GM21723 (cell line): ENCODE measurements around the gene TUBB4B.

Source experiments
- ATAC-seq: cut with Tn5 transposase; IDR thresholded peaks from one replicate; pipeline ENCODE4 v1.9.1; 2021; ENCODE audit warnings: mild to moderate bottlenecking, moderate library complexity; ENCODE audit not compliant: unreplicated experiment

TUBB4B gene

DNA sequence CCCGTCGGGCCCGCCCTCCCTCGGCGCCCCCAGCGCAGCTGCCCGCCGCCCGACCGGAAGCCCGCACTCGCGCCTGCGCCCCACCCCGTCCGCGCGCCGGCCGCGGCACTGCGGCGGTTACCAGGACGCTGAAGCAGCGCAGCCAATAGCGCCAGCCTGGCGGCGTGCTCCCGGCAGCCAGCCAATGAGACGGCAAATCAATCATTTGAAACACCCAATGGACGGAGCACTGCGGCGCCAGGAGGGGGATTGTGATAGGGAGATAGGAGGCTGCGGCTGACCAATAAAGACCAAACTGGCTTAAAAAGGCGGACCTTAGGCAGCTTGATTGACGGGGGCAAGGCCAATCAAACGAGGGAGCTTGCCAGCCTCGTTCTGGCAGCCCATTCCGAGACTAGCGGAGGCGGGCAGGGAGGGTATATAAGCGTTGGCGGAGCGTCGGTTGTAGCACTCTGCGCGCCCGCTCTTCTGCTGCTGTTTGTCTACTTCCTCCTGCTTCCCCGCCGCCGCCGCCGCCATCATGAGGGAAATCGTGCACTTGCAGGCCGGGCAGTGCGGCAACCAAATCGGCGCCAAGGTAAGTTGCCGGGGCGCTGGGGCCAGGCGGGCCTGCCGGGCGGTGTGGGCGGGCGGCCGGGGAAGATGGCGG, at the start of gene TUBB4B:
Gene TUBB4B (plus strand): TSS at position 447 of the 649 bp plus-strand sequence. CDS start 74 bp downstream, at position 521.
- ATAC-seq = peak; percentile 71

- no peak for ATAC-seq
Measured at GRCh38 chr9:137191691-137192447, 49.2 kb upstream of the TUBB4B start.

DNA sequence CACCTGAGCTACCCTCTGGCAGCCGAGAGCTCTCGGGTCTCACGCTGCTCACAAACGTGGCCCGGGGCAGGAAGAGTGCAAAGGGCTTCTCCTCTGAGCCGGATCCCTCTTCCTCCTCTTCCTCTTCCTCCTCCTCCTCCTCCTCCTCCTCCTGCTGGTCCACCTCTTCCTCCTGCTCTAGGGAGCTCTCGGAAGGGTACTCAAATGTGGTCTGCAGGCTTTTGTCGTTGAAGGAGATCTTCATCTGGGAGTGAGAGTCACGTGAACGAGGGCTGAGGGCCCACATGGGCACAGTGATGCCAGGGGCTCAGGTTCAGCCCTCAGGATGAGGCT, 48.7 kb upstream of the TUBB4B start:
- no peak for ATAC-seq

- ATAC-seq = no peak
Measured at GRCh38 chr9:137192859-137193258, 48.2 kb upstream of the TUBB4B start.

DNA sequence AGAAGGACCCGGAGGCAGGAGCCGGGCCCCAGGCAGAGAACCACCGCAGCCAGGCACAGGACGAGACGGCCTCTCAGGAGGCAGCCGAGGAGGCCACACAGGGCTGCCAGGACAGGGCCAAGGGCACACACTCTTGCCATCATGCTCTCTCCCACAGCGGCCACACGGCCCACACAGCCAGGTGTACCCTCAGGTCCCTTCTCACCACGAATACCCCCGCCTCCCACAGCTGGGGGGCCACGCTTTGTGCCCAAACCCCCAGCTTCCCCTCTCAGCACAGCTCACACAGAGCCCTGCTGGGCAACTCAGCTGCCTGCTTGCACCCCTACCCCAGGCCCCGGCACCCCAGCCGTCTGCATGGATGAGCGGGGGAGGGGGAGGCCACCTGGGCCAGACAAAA, 47.3 kb upstream of the TUBB4B start:
- ATAC-seq = no peak

- ATAC-seq = no peak
Measured at GRCh38 chr9:137194388-137194787, 46.7 kb upstream of the TUBB4B start.

DNA sequence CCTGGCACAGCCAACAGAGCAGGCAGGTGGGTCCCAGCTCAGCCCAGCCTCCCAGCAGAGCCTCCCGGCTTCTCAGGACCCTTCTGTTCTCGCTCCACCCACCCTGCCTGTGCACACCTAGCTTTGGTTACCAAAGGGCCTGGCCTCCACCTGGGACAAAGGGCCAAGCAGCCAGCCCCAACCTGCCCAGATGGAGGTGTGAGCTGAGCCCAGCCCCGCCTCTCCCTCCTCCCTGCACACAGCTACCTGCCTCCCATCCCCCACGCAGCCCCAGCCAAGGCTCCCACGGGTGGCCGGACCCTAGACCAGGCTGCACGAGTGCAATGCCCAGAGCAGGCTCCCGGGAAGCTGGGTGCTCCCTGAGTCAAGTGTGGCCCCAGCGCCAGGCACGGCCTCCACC, 46.2 kb upstream of the TUBB4B start:
- ATAC-seq = no peak

GRCh38 chr9:137195525-137196220, 45.4 kb upstream of the TUBB4B start:
- no peak for ATAC-seq

DNA sequence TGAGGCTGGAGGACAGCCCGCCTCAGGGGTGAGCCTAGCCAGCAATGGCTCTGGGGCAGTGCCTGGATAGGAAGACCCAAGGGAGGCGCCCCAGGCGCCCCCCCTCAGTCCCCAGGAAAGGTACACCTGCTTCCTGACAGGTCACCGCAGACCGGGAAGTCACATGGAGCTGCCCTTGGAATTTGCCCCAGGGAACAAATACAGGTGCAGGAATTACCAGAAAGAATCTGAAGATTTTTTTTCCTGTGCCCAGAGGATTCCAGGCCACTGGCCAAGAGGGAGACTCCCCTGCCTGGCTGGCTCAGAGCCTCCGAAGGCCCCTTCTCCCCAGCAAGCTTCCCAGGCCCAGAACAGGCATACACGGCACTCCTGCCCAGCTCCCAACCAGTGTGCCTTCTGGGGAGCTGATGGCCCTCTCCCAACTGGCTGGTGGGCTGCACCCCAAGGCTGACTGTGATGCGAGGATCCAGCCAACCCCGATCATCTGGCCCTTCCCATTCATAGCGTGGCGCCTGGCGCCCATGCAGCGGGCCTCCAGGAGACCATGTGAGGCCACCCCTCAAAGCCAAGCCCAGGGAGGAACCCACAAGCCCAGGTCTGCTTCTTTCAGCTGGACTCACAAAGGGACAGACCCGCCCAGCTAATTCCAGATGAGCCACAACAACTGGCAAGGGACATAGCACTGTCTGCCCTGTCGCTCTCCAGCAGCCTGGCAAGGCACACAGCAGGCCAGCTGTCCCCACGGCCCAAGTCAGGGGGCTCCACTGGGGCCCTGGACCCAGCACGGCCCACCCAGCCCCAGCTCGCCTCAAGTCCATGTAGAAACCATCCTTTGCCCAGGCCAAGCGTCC, 42.8 kb upstream of the TUBB4B start:
- no peak for ATAC-seq

DNA sequence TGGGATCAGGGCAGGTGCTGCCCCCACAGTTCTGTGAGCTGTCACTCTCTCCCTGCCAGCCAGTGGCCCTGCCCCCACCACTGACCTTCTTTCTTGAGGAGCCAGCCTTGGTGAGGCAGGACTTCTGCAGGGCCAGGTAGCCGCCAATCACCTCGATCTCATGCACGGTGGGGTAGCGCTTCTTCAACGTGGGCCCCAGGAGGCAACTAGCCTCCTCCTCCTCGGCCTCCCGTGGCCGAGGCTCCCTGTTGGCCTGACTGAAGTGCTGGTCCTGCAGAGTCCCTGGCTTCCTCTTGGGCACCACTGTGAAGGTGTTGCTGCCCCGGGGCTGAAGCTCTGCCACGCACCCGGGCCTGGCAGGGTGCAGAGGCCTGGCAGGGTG, 42.2 kb upstream of the TUBB4B start:
- no peak for ATAC-seq

GRCh38 chr9:137199411-137200121, 41.5 kb upstream of the TUBB4B start:
- no peak for ATAC-seq

GRCh38 chr9:137200311-137201204, 40.5 kb upstream of the TUBB4B start, which contains the start of gene TPRN:
Gene TPRN (minus strand): TSS chr9:137200741. CDS start chr9:137200711, 30 bp downstream.
- peak; percentile 82 for ATAC-seq

GRCh38 chr9:137201205-137201868, 39.8 kb upstream of the TUBB4B start:
- no peak for ATAC-seq

- ATAC-seq = no peak
Measured at GRCh38 chr9:137202966-137203365, 38.1 kb upstream of the TUBB4B start.

DNA sequence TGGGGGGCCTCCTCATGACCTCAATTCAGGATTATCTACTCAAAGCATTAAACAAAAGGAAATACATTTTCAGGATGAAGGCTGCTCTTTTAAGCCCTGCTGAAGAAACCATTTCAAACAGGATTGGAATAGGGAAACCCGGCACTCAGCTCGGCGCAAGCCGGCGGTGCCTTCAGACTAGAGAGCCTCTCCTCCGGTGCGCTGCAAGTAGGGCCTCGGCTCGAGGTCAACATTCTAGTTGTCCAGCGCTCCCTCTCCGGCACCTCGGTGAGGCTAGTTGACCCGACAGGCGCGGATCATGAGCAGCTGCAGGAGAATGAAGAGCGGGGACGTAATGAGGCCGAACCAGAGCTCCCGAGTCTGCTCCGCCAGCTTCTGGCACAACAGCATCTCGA, 36.4 kb upstream of the TUBB4B start:
- no peak for ATAC-seq

GRCh38 chr9:137205126-137206069, 35.7 kb upstream of the TUBB4B start, which contains the start of the genes NDOR1 and TMEM203:
Gene NDOR1 (plus strand): TSS chr9:137205700. CDS start chr9:137205778, 78 bp downstream.
Gene TMEM203 (minus strand): TSS chr9:137205648. CDS start chr9:137205414, 234 bp downstream.
- ATAC-seq = peak; percentile 49

DNA sequence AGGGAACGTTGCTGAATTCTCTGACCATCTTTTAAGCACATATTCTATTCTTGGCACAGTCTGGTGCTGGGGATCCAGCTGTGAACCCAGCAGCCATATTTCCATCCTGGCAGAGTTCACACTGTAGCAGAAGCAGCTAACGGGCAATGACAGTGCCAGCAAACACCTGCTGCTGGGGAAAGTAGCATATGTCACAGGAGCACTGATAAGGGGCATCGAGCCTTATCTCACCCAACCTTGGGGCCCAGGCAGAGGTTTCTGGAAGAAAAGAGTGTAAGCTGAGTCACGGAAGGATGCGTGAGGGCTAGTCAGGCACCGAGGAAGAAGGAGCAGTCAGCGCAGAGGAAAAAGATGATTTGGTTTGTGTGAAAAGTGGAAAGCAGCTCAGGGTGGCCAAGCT, 34.5 kb upstream of the TUBB4B start:
- ATAC-seq = no peak

GRCh38 chr9:137211532-137211931, 29.6 kb upstream of the TUBB4B start:
- no peak for ATAC-seq
